Measurements from ENCODE around the gene SMAD4. TPM values are rescaled to one million over a fixed set of nuclear protein-coding genes. Genes with fewer than 3 reads are reported as not detected.
"Not testable (repeated sequence)": the region's sequence is repeated elsewhere in the genome, so short reads cannot be mapped to it uniquely, and the experiment has no call there.

Gene SMAD4
- total and polyA plus RNA-seq, 2 of the 13 experiments (the other 11 are each of a cell fraction or from before 2014, with no cell fraction given) = 70.2 to 72.0 TPM

GRCh38 chr18:51119561-51119960, 89.5 kb downstream of the SMAD4 start:
- H3K9me3 ChIP-seq (ENCODE audit: low read length); H2AFZ ChIP-seq (ENCODE audit: low read length); H3K79me2 ChIP-seq (ENCODE audit: insufficient read depth, low read length); POLR2A ChIA-PET; BruUV-seq (replicated peaks); CTCF ChIA-PET (ENCODE audit: low intra/inter-chr PET ratio, low total read pairs); ATAC-seq; H3K36me3 ChIP-seq (replicated peaks in 1 of 2; ENCODE audit: control insufficient read depth in 1 of 2, insufficient read depth in 2 of 2, low read length in 2 of 2); H3K27ac ChIP-seq (ENCODE audit: extremely low read length, insufficient read depth, low read length); DNase-seq (ENCODE audit: low spot score); H3K9ac ChIP-seq (ENCODE audit: insufficient read depth, low read depth, low read length); H3K4me3 ChIP-seq (replicated peaks in 1 of 3; ENCODE audit: insufficient read depth in 1 of 3, low read depth in 2 of 3, low read length in 3 of 3); H3K27me3 ChIP-seq (ENCODE audit: control insufficient read depth in 1 of 2, insufficient read depth in 2 of 2, low read length in 2 of 2); FAIRE-seq; H3K4me2 ChIP-seq (ENCODE audit: low read depth, low read length); H4K20me1 ChIP-seq (ENCODE audit: insufficient read depth, low read length); H3K4me1 ChIP-seq (ENCODE audit: insufficient read depth, low read length): not testable (repeated sequence)
- WGBS (ENCODE audit: low lambda C conversion rate) = 47% methylated on average over 6 of the region's 11 CpGs
- intact Hi-C loops (cut with micrococcal nuclease; ENCODE audit: unreplicated experiment) (loop anchor here (5.0 kb wide), 1 partner anchor 243 kb away; no protein-coding TSS in a partner anchor), in situ Hi-C loops (cut with HindIII; ENCODE audit: extremely low pct_ligation_motif_present, low pct_unique_long_range_greater_than_20kb) (loop anchor here (25.0 kb wide), 3 partner anchors 543 to 1568 kb away; no protein-coding TSS in a partner anchor)

GRCh38 chr18:51119976-51120375, 90.0 kb downstream of the SMAD4 start:
- in situ Hi-C loops (cut with HindIII; ENCODE audit: extremely low pct_ligation_motif_present, low pct_unique_long_range_greater_than_20kb) = loop anchor here (25.0 kb wide), 3 partner anchors 542 to 1567 kb away; no protein-coding TSS in a partner anchor
- BruUV-seq (replicated peaks); H3K27me3 ChIP-seq (ENCODE audit: control insufficient read depth in 1 of 2, insufficient read depth in 2 of 2, low read length in 2 of 2); POLR2A ChIA-PET; DNase-seq (ENCODE audit: low spot score); H3K9me3 ChIP-seq (ENCODE audit: low read length); H3K4me1 ChIP-seq (ENCODE audit: insufficient read depth, low read length); H3K27ac ChIP-seq (ENCODE audit: extremely low read length, insufficient read depth, low read length); H2AFZ ChIP-seq (ENCODE audit: low read length); H3K36me3 ChIP-seq (replicated peaks in 1 of 2; ENCODE audit: control insufficient read depth in 1 of 2, insufficient read depth in 2 of 2, low read length in 2 of 2); H3K4me2 ChIP-seq (ENCODE audit: low read depth, low read length); ATAC-seq; CTCF ChIA-PET (ENCODE audit: low intra/inter-chr PET ratio, low total read pairs); H3K9ac ChIP-seq (ENCODE audit: insufficient read depth, low read depth, low read length); H4K20me1 ChIP-seq (ENCODE audit: insufficient read depth, low read length); H3K4me3 ChIP-seq (replicated peaks in 1 of 3; ENCODE audit: insufficient read depth in 1 of 3, low read depth in 2 of 3, low read length in 3 of 3); H3K79me2 ChIP-seq (ENCODE audit: insufficient read depth, low read length); FAIRE-seq: not testable (repeated sequence)
- 87% methylated on average over 16 of the region's 16 CpGs for WGBS (ENCODE audit: low lambda C conversion rate)
- intact Hi-C loops (cut with micrococcal nuclease; ENCODE audit: unreplicated experiment) = loop anchor here (5.0 kb wide), 1 partner anchor 242 kb away; no protein-coding TSS in a partner anchor
